GM12891 (cell line): ENCODE results near the gene CCR3.
"Not testable (repeated sequence)": the region's sequence is repeated elsewhere in the genome, so short reads cannot be mapped to it uniquely, and the experiment has no call there.

Experiments used
- DNase-seq: peaks from one replicate; pipeline ENCODE4 v3.0.0; 2011; ENCODE audit warnings: low spot score; ENCODE audit not compliant: insufficient read length
- FAIRE-seq: peaks from 2 replicates; lab custom pipeline; 2011; peaks lifted over from hg19 to GRCh38; lab: Jason Lieb, UNC
- PAX5 ChIP-seq: IDR thresholded peaks from 2 replicates; pipeline ENCODE4 v1.6.1; 2011; ENCODE audit warnings: low read length, moderate library complexity, mild to moderate bottlenecking; ENCODE audit not compliant: insufficient read depth, severe bottlenecking
- POLR2A ChIP-seq: IDR thresholded peaks from 2 replicates; pipeline ENCODE4 v1.6.1; 2011; ENCODE audit warnings: low read depth, low read length, control low read depth
- POLR2AphosphoS5 ChIP-seq: IDR thresholded peaks from 2 replicates; pipeline ENCODE4 v1.6.1; 2011; ENCODE audit warnings: low read depth, low read length, control low read depth
- POU2F2 ChIP-seq: IDR thresholded peaks from 2 replicates; pipeline ENCODE4 v1.6.1; 2011; ENCODE audit warnings: low read depth, mild to moderate bottlenecking, control low read depth, low read length, moderate library complexity
- SPI1 ChIP-seq: IDR thresholded peaks from 2 replicates; pipeline ENCODE4 v1.6.1; 2011; ENCODE audit warnings: low read depth, low read length, control low read depth
- TAF1 ChIP-seq: IDR thresholded peaks from 2 replicates; pipeline ENCODE4 v1.6.1; 2011; ENCODE audit warnings: low read depth, low read length, control low read depth

CCR3 gene

DNA sequence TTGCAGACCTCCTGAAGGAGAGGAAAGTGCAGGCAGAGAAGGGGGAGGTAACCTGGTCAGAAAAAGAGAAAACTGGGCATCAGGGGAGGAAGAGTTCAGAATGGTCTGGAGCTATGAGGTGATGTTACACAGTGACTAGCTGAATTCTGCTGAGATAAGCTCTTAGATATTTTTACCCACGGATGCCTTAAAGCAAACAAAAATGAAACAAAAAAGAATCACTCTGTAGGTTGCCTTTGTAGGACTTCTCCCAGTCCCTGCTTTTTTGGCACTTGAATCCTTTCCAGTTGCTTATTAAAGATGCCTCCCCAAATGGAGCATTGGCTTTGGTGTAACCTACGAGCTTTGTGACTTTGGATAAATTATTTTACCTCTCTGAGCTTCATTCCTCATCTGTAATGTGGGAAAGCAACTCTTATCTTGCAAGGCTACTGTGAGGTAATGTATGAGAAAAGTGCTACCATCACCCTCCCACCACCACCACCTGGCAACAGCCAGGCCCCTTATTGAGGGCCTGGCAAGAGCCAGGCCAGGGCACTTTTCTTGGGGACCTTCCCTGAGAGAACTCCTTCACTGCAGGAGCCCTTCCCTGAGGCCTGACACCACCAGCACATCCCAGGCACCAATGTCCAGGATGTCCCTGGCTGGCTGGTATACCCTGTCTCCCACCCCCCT, 36.8 kb upstream of the CCR3 start:
- TF ChIP-seq SPI1 (no peak), POU2F2 (no peak), PAX5 (no peak), POLR2A (no peak)
- DNase-seq (no peak), FAIRE-seq (peak; percentile 35)

- peak; percentile 82 for FAIRE-seq
- DNase-seq: no peak
- TF ChIP-seq TAF1 (no peak), SPI1 (no peak), POLR2AphosphoS5 (no peak), POLR2A (no peak), PAX5 (no peak), POU2F2 (no peak)
These were observed 35.8 kb upstream of the CCR3 start for GRCh38 chr3:46206282-46207015.

- FAIRE-seq, DNase-seq: not testable (repeated sequence)
These were observed 34.7 kb upstream of the CCR3 start for GRCh38 chr3:46207514-46207913.

DNA sequence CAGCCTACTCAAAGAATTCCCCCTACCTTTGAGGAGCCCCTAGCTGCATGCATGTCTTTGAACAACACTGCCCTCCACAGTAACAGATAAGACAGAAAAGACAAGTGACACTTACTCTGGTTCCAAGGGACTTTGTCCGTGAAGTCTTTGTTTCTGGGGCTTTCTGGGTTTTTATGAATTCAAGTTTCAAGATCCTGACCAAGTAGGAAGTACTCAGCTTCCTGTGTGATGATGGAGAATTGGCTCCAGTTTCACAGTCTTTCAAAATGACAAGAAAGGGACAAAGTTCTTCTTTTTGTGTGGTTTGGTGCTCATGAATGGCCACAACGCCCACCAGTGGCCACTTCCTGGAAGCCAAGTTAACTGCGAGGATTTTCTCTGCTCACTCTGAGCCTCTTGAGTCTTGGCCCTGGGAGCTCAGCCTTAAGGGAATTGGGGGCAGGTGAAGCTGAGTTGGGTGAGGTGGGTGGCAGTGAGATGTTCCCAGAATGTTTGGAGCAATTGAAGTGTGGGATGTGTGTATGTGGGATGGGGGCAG, 34.0 kb upstream of the CCR3 start, which contains the start of gene CCR1:
Gene CCR1 (minus strand): TSS at position 147 of the 538 bp plus-strand sequence. CDS start 4,000 bp downstream, outside the sequence.
- FAIRE-seq (peak; percentile 88), DNase-seq (peak; percentile 14)
- TF ChIP-seq PAX5: no peak
- TF ChIP-seq SPI1: 0 out of 2 replicates have a peak, but pooled peaks have one; percentile 10

DNA sequence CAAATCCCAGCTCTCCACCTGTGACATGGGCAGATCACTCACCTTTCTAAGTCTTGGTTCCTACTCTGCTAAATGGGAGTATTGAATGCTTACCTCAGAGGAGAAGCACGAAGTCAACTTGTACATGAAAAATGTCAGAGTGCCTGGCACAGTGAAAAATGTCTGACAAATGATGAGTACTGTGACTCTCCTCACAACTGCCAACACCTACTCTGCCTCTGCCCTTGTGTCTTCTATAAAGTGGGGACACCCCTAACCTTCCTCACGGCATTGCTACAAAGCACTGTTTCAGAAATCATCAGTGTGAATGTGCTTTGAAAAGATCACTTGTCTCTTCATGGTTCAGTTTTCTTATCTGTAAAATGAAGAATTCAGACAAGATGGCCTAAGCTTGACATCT, 33.2 kb upstream of the CCR3 start:
- FAIRE-seq (peak; percentile 87), DNase-seq (no peak)
- TF ChIP-seq POLR2A: no peak
- no peak for TF ChIP-seq POLR2AphosphoS5
- TF ChIP-seq TAF1: no peak
- no peak for TF ChIP-seq POU2F2
- TF ChIP-seq SPI1: no peak
- no peak for TF ChIP-seq PAX5

GRCh38 chr3:46209746-46210470, 32.4 kb upstream of the CCR3 start:
- DNase-seq: no peak
- TF ChIP-seq POLR2AphosphoS5 (no peak), SPI1 (peak; percentile 22; the same call in 1 of the 2 replicates)
- no peak for FAIRE-seq

GRCh38 chr3:46212101-46212500, 30.2 kb upstream of the CCR3 start:
- TF ChIP-seq SPI1 (no peak), POLR2AphosphoS5 (no peak), TAF1 (no peak), POU2F2 (no peak)
- peak; percentile 33 for FAIRE-seq
- no peak for DNase-seq

DNA sequence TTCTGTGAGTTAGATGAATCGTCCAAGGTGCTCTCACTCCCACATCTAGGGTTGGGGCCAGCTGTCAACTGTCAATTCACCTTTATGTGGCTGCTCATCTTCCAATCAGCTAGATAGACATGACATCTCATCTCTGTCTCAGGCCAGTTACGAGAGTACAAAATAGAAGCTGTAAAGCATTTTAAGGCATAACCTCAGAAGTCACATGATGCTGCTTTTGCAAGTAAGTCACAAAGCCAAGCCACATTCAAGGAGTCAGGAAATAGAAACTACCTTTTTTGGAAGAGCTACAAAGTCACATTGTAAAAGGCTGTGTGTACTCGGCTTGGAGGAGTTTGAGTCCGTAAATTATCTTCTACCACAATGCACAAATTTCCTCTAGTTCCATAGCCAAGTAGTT, 29.1 kb upstream of the CCR3 start:
- no peak for TF ChIP-seq POU2F2
- no peak for TF ChIP-seq SPI1
- no peak for TF ChIP-seq TAF1
- no peak for TF ChIP-seq PAX5
- TF ChIP-seq POLR2AphosphoS5: no peak
- TF ChIP-seq POLR2A: no peak
- FAIRE-seq (no peak), DNase-seq (no peak)

- TF ChIP-seq POLR2AphosphoS5 (no peak), PAX5 (no peak), SPI1 (no peak), POLR2A (no peak), TAF1 (no peak), POU2F2 (no peak)
- DNase-seq: no peak
- peak; percentile 92 for FAIRE-seq
These were observed 27.4 kb upstream of the CCR3 start for GRCh38 chr3:46214751-46215352.

DNA sequence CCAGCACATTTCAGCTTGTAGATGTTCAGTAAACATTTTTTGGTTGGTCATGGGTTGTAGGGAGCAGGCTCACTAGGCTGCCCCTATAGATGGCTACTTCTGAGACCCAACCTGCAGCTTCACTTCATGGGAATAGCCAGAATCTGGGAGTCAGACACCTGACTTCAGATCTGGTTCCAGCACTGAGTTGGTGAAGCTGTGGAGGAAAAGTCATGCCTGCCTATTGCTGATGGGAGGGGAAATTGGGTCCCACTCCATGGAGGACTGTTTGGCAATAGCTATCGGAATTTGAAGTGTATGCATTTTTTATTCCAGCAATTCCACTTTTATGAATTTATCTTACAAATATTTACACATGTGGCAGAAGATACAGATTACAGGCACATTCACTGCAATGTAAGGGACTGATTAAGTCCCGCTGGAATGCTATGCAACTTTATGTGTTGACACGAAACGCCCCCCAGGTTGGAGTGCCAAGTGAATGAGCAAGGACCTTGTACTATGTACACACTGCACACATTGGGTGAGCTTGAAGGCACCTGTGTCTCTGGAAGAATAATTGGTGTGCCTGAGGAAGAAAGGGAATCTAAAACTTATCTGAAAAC, 26.3 kb upstream of the CCR3 start:
- DNase-seq (no peak), FAIRE-seq (peak; percentile 20)
- no peak for TF ChIP-seq POLR2AphosphoS5
- TF ChIP-seq PAX5: no peak
- no peak for TF ChIP-seq POLR2A
- no peak for TF ChIP-seq TAF1
- TF ChIP-seq SPI1: no peak
- no peak for TF ChIP-seq POU2F2
